Effector CD4-positive, alpha-beta T cell (primary cell): Measurements from ENCODE around the gene NTHL1.
A peak's percentile ranks its signal among the peaks of the same experiment; 100 is the strongest.

Source experiments
- DNase-seq: peaks from one replicate; pipeline ENCODE4 v3.0.0-alpha.2; 2020

The NTHL1 gene

GRCh38 chr16:2007081-2007836, 40.4 kb downstream of the NTHL1 start:
- no peak for DNase-seq

- DNase-seq: no peak
Observed at GRCh38 chr16:2006317-2006716, 41.3 kb downstream of the NTHL1 start.

GRCh38 chr16:2005646-2006045, 42.0 kb downstream of the NTHL1 start:
- DNase-seq: no peak

- DNase-seq: no peak
Observed at GRCh38 chr16:2004795-2005517, 42.7 kb downstream of the NTHL1 start.

- peak; percentile 82 for DNase-seq
Observed at GRCh38 chr16:2003827-2004641, 43.6 kb downstream of the NTHL1 start.

- no peak for DNase-seq
Observed at GRCh38 chr16:2003231-2003826, 44.3 kb downstream of the NTHL1 start.

GRCh38 chr16:2002406-2003230, 45.0 kb downstream of the NTHL1 start:
- no peak for DNase-seq

GRCh38 chr16:2001456-2002355, 45.9 kb downstream of the NTHL1 start:
- no peak for DNase-seq

GRCh38 chr16:2001035-2001434, 46.6 kb downstream of the NTHL1 start:
- DNase-seq: no peak

- DNase-seq: no peak
Observed at GRCh38 chr16:1999866-2000514, 47.6 kb downstream of the NTHL1 start.

GRCh38 chr16:1998852-1999801, 48.5 kb downstream of the NTHL1 start:
- no peak for DNase-seq

- DNase-seq: no peak
Observed at GRCh38 chr16:1998360-1998835, 49.2 kb downstream of the NTHL1 start.

GRCh38 chr16:1997494-1998359, 49.9 kb downstream of the NTHL1 start:
- DNase-seq: no peak

GRCh38 chr16:1993731-1994131, 53.9 kb downstream of the NTHL1 start:
- no peak for DNase-seq

- no peak for DNase-seq
Observed at GRCh38 chr16:1992704-1993317, 54.8 kb downstream of the NTHL1 start.

GRCh38 chr16:1991948-1992703, 55.5 kb downstream of the NTHL1 start:
- peak; percentile 97 for DNase-seq

- no peak for DNase-seq
Observed at GRCh38 chr16:1991588-1991947, 56.1 kb downstream of the NTHL1 start.
